IMR-90 (cell line): ENCODE data around the gene REV3L. TPM values are rescaled to one million over a fixed set of nuclear protein-coding genes. Genes with fewer than 3 reads are reported as not detected.
A peak's percentile ranks its signal among the peaks of the same experiment; 100 is the strongest.

ENCODE experiments used
- ATAC-seq: fragments of 200-7000 bp; cut with Tn5 transposase; 2 replicates; pipeline ENCODE4 v1.9.1; 2020; ENCODE audit warnings: low read depth, mild to moderate bottlenecking, moderate library complexity
- BruUV-seq: library from RNA; stranded (reverse); fragments of 400-500 nt; replicated peaks from 2 replicates; lab custom pipeline; 2021; lab: Mats Ljungman, UMichigan
- CTCF ChIA-PET: fragments of 300-600 bp; formaldehyde crosslinking; extraction: SDS; loops from one replicate; lab custom pipeline; 2021; ENCODE audit warnings: antibody characterized with exemption; lab: Yijun Ruan, JAX
- POLR2A ChIA-PET: fragments of 300-600 bp; sonication (Branson Sonifier 250); formaldehyde crosslinking; loops from one replicate; lab custom pipeline; 2022; ENCODE audit warnings: antibody characterized with exemption; ENCODE audit not compliant: unreplicated experiment; lab: Charles Lee
- DNase-seq: peaks from one replicate; pipeline ENCODE4 v3.0.0; 2013
- H2AFZ ChIP-seq: replicated peaks from 2 replicates; pipeline ENCODE3; 2013; ENCODE audit warnings: low read length, mild to moderate bottlenecking; ENCODE audit not compliant: poor library complexity
- H2AK5ac ChIP-seq: 2 replicates; pipeline ENCODE4 v1.6.1; 2013; ENCODE audit warnings: low read depth, low read length, inconsistent platforms
- H2AK9ac ChIP-seq: replicated peaks from 2 replicates; pipeline ENCODE3; 2013; ENCODE audit warnings: mild to moderate bottlenecking, low read depth, low read length, moderate library complexity; ENCODE audit not compliant: poor library complexity
- H2BK120ac ChIP-seq: 2 replicates; pipeline ENCODE4 v1.6.1; 2013; ENCODE audit warnings: low read depth, low read length, inconsistent platforms
- H2BK15ac ChIP-seq: 3 replicates; pipeline ENCODE4 v1.6.1; 2013; ENCODE audit warnings: low read depth, low read length, inconsistent platforms
- H2BK20ac ChIP-seq: 2 replicates; pipeline ENCODE4 v1.6.1; 2013; ENCODE audit warnings: low read depth, mild to moderate bottlenecking, inconsistent platforms, low read length, moderate library complexity
- H2BK5ac ChIP-seq: 2 replicates; pipeline ENCODE4 v1.6.1; 2013; ENCODE audit warnings: mild to moderate bottlenecking, low read depth, low read length, inconsistent platforms; ENCODE audit not compliant: poor library complexity, severe bottlenecking
- H3K14ac ChIP-seq: replicated peaks from 2 replicates; pipeline ENCODE4 v1.6.1; 2013; ENCODE audit warnings: low read depth, low read length, inconsistent platforms
- H3K18ac ChIP-seq: 2 replicates; pipeline ENCODE4 v1.6.1; 2013; ENCODE audit warnings: low read depth, low read length, control low read depth
- H3K23ac ChIP-seq: 2 replicates; pipeline ENCODE4 v1.6.1; 2013; ENCODE audit warnings: low read depth, low read length, inconsistent platforms
- H3K27ac ChIP-seq: 2 replicates; pipeline ENCODE4 v1.5.1; 2013; ENCODE audit warnings: mild to moderate bottlenecking, control low read depth, low read length; ENCODE audit not compliant: insufficient read depth
- H3K27me3 ChIP-seq: 2 replicates; pipeline ENCODE4 v1.6.1; 2013; ENCODE audit warnings: low read length; ENCODE audit not compliant: control insufficient read depth, insufficient read depth
- H3K36me3 ChIP-seq: 2 replicates; pipeline ENCODE4 v1.6.1; 2013; ENCODE audit warnings: low read length, mixed read lengths; ENCODE audit not compliant: control insufficient read depth, insufficient read depth
- H3K4ac ChIP-seq: 2 replicates; pipeline ENCODE4 v1.6.1; 2013; ENCODE audit warnings: low read depth, low read length, inconsistent platforms
- H3K4me1 ChIP-seq: 2 replicates; pipeline ENCODE4 v1.6.1; 2013; ENCODE audit warnings: low read length, mixed read lengths; ENCODE audit not compliant: control insufficient read depth, insufficient read depth
- H3K4me2 ChIP-seq: 2 replicates; pipeline ENCODE4 v1.6.1; 2013; ENCODE audit warnings: low read depth, mild to moderate bottlenecking, control low read depth, low read length, moderate library complexity
- H3K4me3 ChIP-seq: 2 replicates; pipeline ENCODE4 v1.5.1; 2013; ENCODE audit warnings: low read depth, mild to moderate bottlenecking, control low read depth, low read length, moderate library complexity; ENCODE audit not compliant: insufficient read depth
- H3K56ac ChIP-seq: 2 replicates; pipeline ENCODE4 v1.6.1; 2013; ENCODE audit warnings: low read length, inconsistent platforms; ENCODE audit not compliant: insufficient read depth; ENCODE audit errors: extremely low read depth
- H3K79me1 ChIP-seq, 2 experiments: 2 replicates each; pipeline ENCODE4 v1.6.1; 2013; ENCODE audit warnings: low read length in 2 of 2, inconsistent platforms in 1 of 2, low read depth in 1 of 2
- H3K9ac ChIP-seq: 2 replicates; pipeline ENCODE4 v1.6.1; 2013; ENCODE audit warnings: low read depth, low read length, control low read depth
- H3K9me1 ChIP-seq: 2 replicates; pipeline ENCODE4 v1.6.1; 2013; ENCODE audit warnings: low read length, inconsistent platforms; ENCODE audit not compliant: insufficient read depth
- H3K9me3 ChIP-seq: 2 replicates; pipeline ENCODE4 v1.6.1; 2013; ENCODE audit warnings: low read length; ENCODE audit not compliant: control insufficient read depth, insufficient read depth
- H4K20me1 ChIP-seq: 2 replicates; pipeline ENCODE4 v1.6.1; 2013; ENCODE audit warnings: low read length, inconsistent platforms; ENCODE audit not compliant: insufficient read depth
- H4K5ac ChIP-seq: 2 replicates; pipeline ENCODE4 v1.6.1; 2013; ENCODE audit warnings: mild to moderate bottlenecking, low read depth, low read length, control low read depth
- H4K8ac ChIP-seq, 2 experiments: 2 replicates each; pipeline ENCODE4 v1.6.1; 2013; ENCODE audit warnings: low read depth in 2 of 2, low read length in 2 of 2, control low read depth in 1 of 2, inconsistent platforms in 1 of 2
- H4K91ac ChIP-seq: 2 replicates; pipeline ENCODE4 v1.6.1; 2013; ENCODE audit warnings: low read depth, low read length, inconsistent platforms; ENCODE audit not compliant: insufficient read depth
- BHLHE40 ChIP-seq: fragments of 150-350 bp; IDR thresholded peaks from 2 replicates; pipeline ENCODE4 v1.6.1; 2016; ENCODE audit warnings: mild to moderate bottlenecking, low read depth, low read length
- CTCF ChIP-seq: conservative IDR thresholded peaks from 2 replicates; pipeline ENCODE4 v1.5.1; 2012; ENCODE audit warnings: mild to moderate bottlenecking, low read depth, low read length, improper control_type of control experiment
- FOS ChIP-seq: fragments of 150-350 bp; IDR thresholded peaks from 2 replicates; pipeline ENCODE4 v1.6.1; 2016; ENCODE audit warnings: low read depth, low read length
- MAZ ChIP-seq: IDR thresholded peaks from 2 replicates; pipeline ENCODE4 v1.6.1; 2012; ENCODE audit warnings: low read depth, mild to moderate bottlenecking, low read length, improper control_type of control experiment, moderate library complexity, borderline replicate concordance
- NFE2L2 ChIP-seq: fragments of 150-350 bp; IDR thresholded peaks from 2 replicates; pipeline ENCODE4 v1.6.1; 2016; ENCODE audit warnings: low read depth, mild to moderate bottlenecking, low read length
- RAD21 ChIP-seq: IDR thresholded peaks from 2 replicates; pipeline ENCODE4 v1.6.1; 2012; ENCODE audit warnings: low read length, improper control_type of control experiment
- RFX5 ChIP-seq: IDR thresholded peaks from 2 replicates; pipeline ENCODE4 v1.8.0; 2012; ENCODE audit warnings: low read depth, mild to moderate bottlenecking, low read length, moderate library complexity
- SMC3 ChIP-seq: fragments of 150-350 bp; IDR thresholded peaks from 2 replicates; pipeline ENCODE4 v1.6.1; 2016; ENCODE audit warnings: low read depth, mild to moderate bottlenecking, antibody characterized with exemption, low read length, moderate library complexity
- USF2 ChIP-seq: fragments of 150-350 bp; IDR thresholded peaks from 2 replicates; pipeline ENCODE4 v1.6.1; 2017; ENCODE audit warnings: mild to moderate bottlenecking, antibody characterized with exemption, low read length, low read depth
- WGBS, 2 experiments: methylation state at CpG; one replicate each; pipeline versions ENCODE4 v1.1.5 to v1.1.7; 2013; ENCODE audit warnings: missing lambda C conversion rate in 2 of 2; ENCODE audit not compliant: insufficient read length in 1 of 2; ENCODE audit errors: extremely low coverage in 2 of 2; 5-methylcytosine and 5-hydroxymethylcytosine counted together
- dilution Hi-C: fragments of 300-500 bp; cut with HindIII; formaldehyde crosslinking; loops from one replicate; pipeline ENCODE4 v1.14.3; 2018; ENCODE audit warnings: low sequenced_read_pairs; ENCODE audit not compliant: unreplicated experiment
- in situ Hi-C: fragments of 300-500 bp; cut with MboI; formaldehyde crosslinking; loops from 3 replicates; pipeline ENCODE4 v1.14.3; 2019; ENCODE audit warnings: low sequenced_read_pairs, inconsistent platforms, mixed read lengths
- intact Hi-C: fragments of 100-400 bp; cut with micrococcal nuclease; formaldehyde crosslinking; loops from 2 replicates; pipeline ENCODE4 v1.10.0; 2022
- polyA plus RNA-seq, 3 experiments: library from polyadenylated mRNA; depleted of rRNA; stranded (reverse); fragments of >200 nt; gene quantifications; 2 replicates each; pipeline ENCODE4 v1.2.3, GENCODE V29; 2012; ENCODE audit warnings: low replicate concordance in 1 of 3
- total RNA-seq: library from RNA; depleted of rRNA; stranded (reverse); fragments of >200 nt; gene quantifications from 2 replicates; pipeline ENCODE4 v1.2.3, GENCODE V29; 2012

Gene REV3L
- total and polyA plus RNA-seq, 2 of the 4 experiments (the other 2 are of a cell fraction), result 7.4 to 15.4 TPM

- Histone ChIP-seq H3K36me3 (peaks cover 16% of the 10 kb centered on the region), H3K4ac (no peak overlapping the region), H3K4me2 (no peak overlapping the region), H4K5ac (no peak overlapping the region), H2BK120ac (no peak overlapping the region), H3K23ac (no peak overlapping the region), H2AFZ (no peak overlapping the region), H3K14ac (no peak overlapping the region), H4K8ac (no peak overlapping the region; a peak in 1 of 4 replicates), H3K9me1 (no peaks in the 10 kb centered on the region), H3K79me1 (peaks cover 3 to 4% of the 10 kb centered on the region in 2 experiments; a peak in 2 of 4 replicates), H4K20me1 (no peaks in the 10 kb centered on the region), H3K18ac (no peak overlapping the region), H3K27ac (no peak overlapping the region), H2BK5ac (no peak overlapping the region), H3K9me3 (no peaks in the 10 kb centered on the region), H4K91ac (no peak overlapping the region), H2BK15ac (no peak overlapping the region), H2BK20ac (no peak overlapping the region), H2AK9ac (no peak overlapping the region), H3K9ac (no peak overlapping the region), H3K4me3 (no peak overlapping the region), H2AK5ac (no peak overlapping the region), H3K27me3 (no peaks in the 10 kb centered on the region), H3K56ac (no peak overlapping the region), H3K4me1 (peaks cover 4% of the 10 kb centered on the region)
- dilution Hi-C loops, result no loop called here
- peak; percentile 65 for TF ChIP-seq RAD21
- no peak for TF ChIP-seq USF2
- no peak for TF ChIP-seq FOS
- no peak for TF ChIP-seq BHLHE40
- no peak for TF ChIP-seq NFE2L2
- TF ChIP-seq CTCF, result peak; percentile 52
- TF ChIP-seq MAZ, result no peak
- peak; percentile 59 for TF ChIP-seq SMC3
- TF ChIP-seq RFX5, result no peak
- in situ Hi-C loops, result loop anchor here (25.0 kb wide), 1 partner anchor 676 kb away; no protein-coding TSS in a partner anchor
- ATAC-seq (peak; percentile 73), DNase-seq (peak; percentile 43)
- intact Hi-C loops, result loop anchor here (1.0 to 2.0 kb wide), 2 partner anchors 117 to 281 kb away; no protein-coding TSS in a partner anchor
- BruUV-seq, result no TSS peak
- POLR2A ChIA-PET, result no interaction called here
- WGBS, 2 experiments, result no CpG with 5 or more reads among the region's 5 CpGs
- CTCF ChIA-PET, result interaction anchor here (0.6 to 1.0 kb wide), 2 partner anchors 13 to 24 kb away, joined by 3 to 4 read pairs; no protein-coding TSS in a partner anchor
These were observed 121.4 kb downstream of the REV3L start for GRCh38 chr6:111361648-111362047.
